ENCODE results near the gene WFIKKN2.
"Not testable (repeated sequence)": the region's sequence is repeated elsewhere in the genome, so short reads cannot be mapped to it uniquely, and the experiment has no call there.

WFIKKN2 gene

DNA sequence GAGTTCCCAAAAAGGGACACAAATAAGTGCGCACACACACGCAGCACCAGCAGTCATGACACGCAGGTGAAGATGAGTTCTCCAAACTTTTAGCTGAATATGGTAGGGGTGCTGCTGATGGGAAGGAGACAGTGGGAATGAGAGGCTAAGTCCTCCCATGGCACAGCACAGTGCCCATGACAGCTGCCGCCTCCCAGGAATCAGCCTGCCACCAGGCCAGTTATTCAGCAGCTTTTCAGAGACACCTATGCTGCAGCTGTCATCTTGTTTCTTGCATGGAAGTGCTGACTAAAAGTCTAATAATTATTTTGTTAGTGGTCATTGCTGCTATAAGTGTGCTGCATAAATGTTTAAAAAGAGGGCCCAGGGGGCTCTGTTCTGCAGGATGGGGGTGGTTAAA lies 12.2 kb downstream of the WFIKKN2 start:
- no peak overlapping the region for H3K4me3 ChIP-seq (ENCODE audit: low read depth in 1 of 2, low read length in 2 of 2)
- H3K9ac ChIP-seq (ENCODE audit: low read length) = no peak overlapping the region
- H3K27ac ChIP-seq (ENCODE audit: low read depth, low read length) = no peak overlapping the region
- H3K36me3 ChIP-seq (ENCODE audit: insufficient read depth, low read length) = no peaks in the 10 kb centered on the region
- no peaks in the 10 kb centered on the region for H3K27me3 ChIP-seq (ENCODE audit: control insufficient read depth in 1 of 2, insufficient read depth in 2 of 2, low read length in 2 of 2)
- peaks cover 6% of the 10 kb centered on the region for H3K4me1 ChIP-seq (ENCODE audit: insufficient read depth, low read length)
- H3K9me3 ChIP-seq (ENCODE audit: low read length) = no peaks in the 10 kb centered on the region

DNA sequence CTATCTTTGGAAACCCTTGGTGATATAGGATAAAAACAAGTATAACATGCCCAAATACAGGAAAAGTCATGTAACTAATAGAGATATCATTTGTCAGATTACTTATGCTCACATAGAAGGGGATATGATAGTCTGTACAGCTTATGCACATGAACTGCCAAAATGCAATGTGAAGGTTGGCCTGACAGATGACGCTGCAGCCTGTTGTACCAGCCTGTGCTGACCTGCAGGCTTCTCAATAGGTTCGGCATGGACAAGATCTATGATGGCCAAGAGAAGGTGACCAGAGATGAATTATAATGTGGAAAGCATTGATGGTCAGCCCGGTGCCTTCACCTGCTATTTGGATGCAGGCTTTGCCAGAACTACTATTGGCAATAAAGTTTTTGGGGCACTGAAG lies 12.7 kb downstream of the WFIKKN2 start:
- H3K9me3 ChIP-seq (ENCODE audit: low read length) = no peaks in the 10 kb centered on the region
- H3K9ac ChIP-seq (ENCODE audit: low read length) = no peak overlapping the region
- no peaks in the 10 kb centered on the region for H3K27me3 ChIP-seq (ENCODE audit: control insufficient read depth in 1 of 2, insufficient read depth in 2 of 2, low read length in 2 of 2)
- H3K36me3 ChIP-seq (ENCODE audit: insufficient read depth, low read length) = no peaks in the 10 kb centered on the region
- H3K27ac ChIP-seq (ENCODE audit: low read depth, low read length) = no peak overlapping the region
- no peak overlapping the region for H3K4me3 ChIP-seq (ENCODE audit: low read depth in 1 of 2, low read length in 2 of 2)
- H3K4me1 ChIP-seq (ENCODE audit: insufficient read depth, low read length) = peaks cover 10% of the 10 kb centered on the region

DNA sequence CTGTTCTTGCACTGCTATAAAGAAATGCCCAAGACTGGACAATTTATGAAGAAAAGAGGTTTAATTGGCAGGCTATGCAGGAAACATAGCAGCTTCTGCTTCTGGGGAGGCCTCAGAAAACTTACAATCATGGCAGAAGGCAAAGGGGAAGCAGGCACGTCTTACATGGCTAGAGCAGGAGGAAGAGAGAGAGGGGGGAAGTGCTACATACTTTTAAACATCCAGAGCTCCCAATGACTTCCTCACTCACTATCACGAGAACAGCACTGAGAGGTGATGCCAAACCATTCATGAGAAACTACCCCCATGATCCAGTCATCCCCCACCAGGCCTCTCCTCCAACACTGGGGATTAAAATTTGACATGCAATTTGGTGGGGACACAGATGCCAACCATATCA lies 13.3 kb downstream of the WFIKKN2 start:
- no peaks in the 10 kb centered on the region for H3K36me3 ChIP-seq (ENCODE audit: insufficient read depth, low read length)
- no peak overlapping the region for H3K4me3 ChIP-seq (ENCODE audit: low read depth in 1 of 2, low read length in 2 of 2)
- peaks cover 11% of the 10 kb centered on the region for H3K4me1 ChIP-seq (ENCODE audit: insufficient read depth, low read length)
- no peaks in the 10 kb centered on the region for H3K9me3 ChIP-seq (ENCODE audit: low read length)
- H3K27ac ChIP-seq (ENCODE audit: low read depth, low read length) = no peak overlapping the region
- no peaks in the 10 kb centered on the region for H3K27me3 ChIP-seq (ENCODE audit: control insufficient read depth in 1 of 2, insufficient read depth in 2 of 2, low read length in 2 of 2)
- no peak overlapping the region for H3K9ac ChIP-seq (ENCODE audit: low read length)

DNA sequence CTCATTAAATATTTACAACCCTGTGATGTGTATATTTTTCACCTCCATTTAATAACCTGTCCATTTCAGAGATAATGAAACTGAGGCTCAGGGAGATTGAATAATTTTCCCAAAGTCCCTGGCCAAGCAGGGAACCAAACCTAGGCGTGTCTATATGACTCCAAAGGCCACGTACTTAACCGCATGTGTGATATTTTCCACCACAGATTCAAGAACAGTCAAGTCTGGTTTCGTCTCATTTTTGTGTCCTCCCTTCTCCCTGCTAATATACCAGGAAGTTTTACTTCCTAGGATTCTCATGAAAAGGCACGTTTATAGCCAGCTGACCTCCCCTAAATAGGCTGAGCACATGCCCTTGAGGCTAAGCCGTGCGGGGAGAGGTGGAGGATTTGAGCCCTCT lies 15.3 kb downstream of the WFIKKN2 start:
- H3K27ac ChIP-seq (ENCODE audit: low read depth, low read length) = no peak overlapping the region
- H3K9ac ChIP-seq (ENCODE audit: low read length) = no peak overlapping the region
- H3K27me3 ChIP-seq (ENCODE audit: control insufficient read depth in 1 of 2, insufficient read depth in 2 of 2, low read length in 2 of 2) = no peaks in the 10 kb centered on the region
- H3K4me3 ChIP-seq (ENCODE audit: low read depth in 1 of 2, low read length in 2 of 2) = no peak overlapping the region
- H3K9me3 ChIP-seq (ENCODE audit: low read length) = no peaks in the 10 kb centered on the region
- no peaks in the 10 kb centered on the region for H3K36me3 ChIP-seq (ENCODE audit: insufficient read depth, low read length)
- H3K4me1 ChIP-seq (ENCODE audit: insufficient read depth, low read length) = peaks cover 15% of the 10 kb centered on the region

DNA sequence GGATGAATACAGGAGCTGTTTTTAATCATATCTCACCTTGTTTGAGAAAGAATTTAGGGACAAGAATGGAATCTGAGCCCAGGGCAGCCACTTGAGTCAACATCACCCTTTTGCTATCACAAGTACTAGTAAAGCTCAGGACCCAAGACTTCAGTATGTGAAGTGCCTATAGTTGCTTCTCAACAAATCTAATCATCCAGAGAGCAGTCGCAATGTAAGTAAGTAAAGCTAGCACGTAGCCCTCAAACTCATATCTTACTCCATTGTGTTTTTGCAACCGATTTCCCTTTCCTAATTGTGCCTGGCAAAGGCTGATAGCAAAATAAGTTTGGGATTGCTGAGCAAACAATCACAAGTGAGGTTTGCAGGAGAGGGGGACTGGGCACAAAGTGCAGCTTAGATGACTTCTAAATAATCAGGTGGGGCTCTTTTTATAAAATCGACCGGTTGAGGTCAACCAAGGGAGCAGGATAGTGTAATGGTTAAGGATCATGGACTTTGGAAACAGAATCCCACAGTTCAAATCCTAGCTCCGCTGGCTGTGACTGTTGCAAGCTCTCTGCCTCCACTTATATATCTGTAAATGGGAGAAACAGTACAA lies 17.7 kb downstream of the WFIKKN2 start:
- Histone ChIP-seq H3K27ac (ENCODE audit: low read depth, low read length) (no peak overlapping the region), H3K9me3 (ENCODE audit: low read length) (no peaks in the 10 kb centered on the region), H3K36me3 (ENCODE audit: insufficient read depth, low read length) (no peaks in the 10 kb centered on the region), H3K27me3 (ENCODE audit: control insufficient read depth in 1 of 2, insufficient read depth in 2 of 2, low read length in 2 of 2) (no peaks in the 10 kb centered on the region), H3K4me1 (ENCODE audit: insufficient read depth, low read length) (peaks cover 18% of the 10 kb centered on the region), H3K4me3 (ENCODE audit: low read depth in 1 of 2, low read length in 2 of 2) (no peak overlapping the region), H3K9ac (ENCODE audit: low read length) (no peak overlapping the region)

DNA sequence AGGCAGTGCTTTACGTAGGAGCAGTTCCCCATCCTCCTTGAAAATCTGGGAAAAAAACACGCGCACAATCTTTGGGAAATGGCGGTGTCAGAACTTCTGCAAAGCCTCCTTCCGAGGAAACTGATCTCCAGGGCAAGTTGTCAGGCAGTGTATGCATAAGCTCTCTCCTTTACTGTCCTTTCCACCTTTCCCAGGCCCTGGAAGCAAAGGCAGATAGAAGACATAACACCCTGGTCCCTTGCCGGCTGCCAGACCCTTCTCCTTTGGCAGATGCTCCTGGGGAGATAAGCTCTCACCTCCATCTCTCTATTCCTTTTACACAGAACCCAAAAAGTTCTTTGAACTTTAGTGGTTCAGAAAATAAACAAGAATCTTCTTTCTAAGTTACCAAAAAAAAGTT lies 18.4 kb downstream of the WFIKKN2 start:
- Histone ChIP-seq H3K27me3 (ENCODE audit: control insufficient read depth in 1 of 2, insufficient read depth in 2 of 2, low read length in 2 of 2) (no peaks in the 10 kb centered on the region), H3K4me1 (ENCODE audit: insufficient read depth, low read length) (peaks cover 18% of the 10 kb centered on the region), H3K36me3 (ENCODE audit: insufficient read depth, low read length) (no peaks in the 10 kb centered on the region), H3K9me3 (ENCODE audit: low read length) (no peaks in the 10 kb centered on the region), H3K9ac (ENCODE audit: low read length) (no peak overlapping the region), H3K27ac (ENCODE audit: low read depth, low read length) (no peak overlapping the region), H3K4me3 (ENCODE audit: low read depth in 1 of 2, low read length in 2 of 2) (no peak overlapping the region)

DNA sequence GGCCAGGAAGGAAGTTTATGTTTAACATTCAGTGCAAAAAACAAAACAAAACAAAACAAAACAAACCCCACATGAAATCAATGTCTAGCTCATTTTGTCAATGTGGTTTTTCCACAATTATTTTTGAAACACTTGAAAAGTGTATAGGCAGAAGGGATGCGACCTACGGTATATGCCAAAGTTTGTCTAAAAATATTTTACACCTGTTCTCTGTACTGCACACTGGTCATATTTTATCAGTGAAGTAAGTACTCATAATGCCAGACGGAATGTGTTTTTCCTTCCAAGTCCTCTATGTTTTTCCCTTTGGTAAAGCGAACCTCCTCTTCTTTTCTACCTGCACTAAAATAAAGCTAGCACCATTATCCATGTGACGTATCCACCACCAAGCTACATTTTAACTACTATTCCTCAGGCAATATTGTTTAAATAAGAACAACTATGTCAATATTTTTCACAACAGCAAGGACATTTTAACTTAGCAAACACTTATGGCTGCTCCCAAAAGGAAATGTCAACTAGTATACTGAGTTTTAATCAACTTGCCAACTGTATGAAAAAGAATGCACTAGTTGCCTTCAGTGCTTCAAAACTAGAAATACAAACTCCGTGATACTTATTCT lies 20.4 kb downstream of the WFIKKN2 start:
- Histone ChIP-seq H3K36me3 (ENCODE audit: insufficient read depth, low read length) (no peaks in the 10 kb centered on the region), H3K9me3 (ENCODE audit: low read length) (no peaks in the 10 kb centered on the region), H3K9ac (ENCODE audit: low read length) (no peak overlapping the region), H3K27me3 (ENCODE audit: control insufficient read depth in 1 of 2, insufficient read depth in 2 of 2, low read length in 2 of 2) (no peaks in the 10 kb centered on the region), H3K27ac (ENCODE audit: low read depth, low read length) (no peak overlapping the region), H3K4me1 (ENCODE audit: insufficient read depth, low read length) (peaks cover 21% of the 10 kb centered on the region), H3K4me3 (ENCODE audit: low read depth in 1 of 2, low read length in 2 of 2) (no peak overlapping the region)

DNA sequence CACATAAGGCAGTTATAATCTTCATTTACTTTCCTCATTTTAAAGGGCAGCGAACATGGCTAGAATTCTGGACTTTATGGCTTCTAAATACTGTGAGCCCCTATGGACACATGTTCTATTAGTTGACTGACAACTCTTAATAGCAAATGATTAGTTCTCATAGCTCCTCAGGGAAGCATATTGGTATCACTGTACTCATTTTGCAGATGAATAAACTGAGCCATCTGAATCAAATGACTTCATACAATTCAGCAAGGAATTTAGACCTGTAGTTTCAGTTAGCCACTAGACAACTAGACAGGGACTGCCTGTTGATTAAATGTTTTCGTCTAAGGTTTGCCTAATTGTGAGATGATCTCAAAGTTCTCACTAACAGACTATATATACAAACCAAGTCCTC lies 21.0 kb downstream of the WFIKKN2 start:
- H3K27me3 ChIP-seq (ENCODE audit: control insufficient read depth in 1 of 2, insufficient read depth in 2 of 2, low read length in 2 of 2) = no peaks in the 10 kb centered on the region
- peaks cover 6% of the 10 kb centered on the region for H3K36me3 ChIP-seq (ENCODE audit: insufficient read depth, low read length)
- peaks cover 27% of the 10 kb centered on the region for H3K4me1 ChIP-seq (ENCODE audit: insufficient read depth, low read length)
- H3K9ac ChIP-seq (ENCODE audit: low read length) = no peak overlapping the region
- H3K9me3 ChIP-seq (ENCODE audit: low read length) = no peaks in the 10 kb centered on the region
- H3K4me3 ChIP-seq (ENCODE audit: low read depth in 1 of 2, low read length in 2 of 2) = no peak overlapping the region
- H3K27ac ChIP-seq (ENCODE audit: low read depth, low read length) = no peak overlapping the region

DNA sequence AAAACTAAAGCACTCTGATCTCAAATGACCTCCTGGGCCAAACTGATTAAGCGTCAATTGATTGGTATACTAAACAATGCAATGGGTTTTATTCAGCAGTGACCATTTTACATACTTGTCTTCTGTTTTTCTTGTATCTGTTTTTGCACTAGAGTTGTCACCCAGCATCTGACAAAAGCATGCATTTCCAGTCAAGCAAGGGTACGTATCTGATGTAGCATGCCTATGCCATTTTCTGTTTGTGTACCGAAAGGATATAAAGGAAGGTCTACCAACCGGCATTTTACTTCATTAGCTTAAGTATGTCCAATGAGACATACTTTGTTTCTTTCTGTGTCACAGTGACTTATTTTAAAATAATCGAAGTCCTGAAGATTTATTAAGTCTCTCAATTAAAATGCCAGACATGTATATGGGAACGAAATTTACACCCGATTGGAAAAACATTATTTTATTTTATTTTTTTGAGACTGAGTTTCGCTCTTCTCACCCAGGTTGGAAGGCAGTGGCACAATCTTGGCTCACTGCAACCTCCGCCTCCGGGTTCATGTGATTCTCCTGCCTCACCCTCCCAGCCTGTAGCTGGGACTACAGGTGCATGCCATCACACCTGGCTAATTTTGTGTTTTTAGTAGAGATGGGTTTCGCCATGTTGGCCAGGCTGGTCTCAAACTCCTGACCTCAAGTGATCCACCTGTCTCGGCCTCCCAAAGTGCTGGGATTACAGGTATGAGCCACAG lies 23.3 kb downstream of the WFIKKN2 start:
- H3K36me3 ChIP-seq (ENCODE audit: insufficient read depth, low read length) = peaks cover 23% of the 10 kb centered on the region
- H3K9me3 ChIP-seq (ENCODE audit: low read length) = no peaks in the 10 kb centered on the region
- no peaks in the 10 kb centered on the region for H3K27me3 ChIP-seq (ENCODE audit: control insufficient read depth in 1 of 2, insufficient read depth in 2 of 2, low read length in 2 of 2)
- H3K27ac ChIP-seq (ENCODE audit: low read depth, low read length) = no peak overlapping the region
- H3K9ac ChIP-seq (ENCODE audit: low read length) = no peak overlapping the region
- no peak overlapping the region for H3K4me3 ChIP-seq (ENCODE audit: low read depth in 1 of 2, low read length in 2 of 2)
- H3K4me1 ChIP-seq (ENCODE audit: insufficient read depth, low read length) = peaks cover 37% of the 10 kb centered on the region

DNA sequence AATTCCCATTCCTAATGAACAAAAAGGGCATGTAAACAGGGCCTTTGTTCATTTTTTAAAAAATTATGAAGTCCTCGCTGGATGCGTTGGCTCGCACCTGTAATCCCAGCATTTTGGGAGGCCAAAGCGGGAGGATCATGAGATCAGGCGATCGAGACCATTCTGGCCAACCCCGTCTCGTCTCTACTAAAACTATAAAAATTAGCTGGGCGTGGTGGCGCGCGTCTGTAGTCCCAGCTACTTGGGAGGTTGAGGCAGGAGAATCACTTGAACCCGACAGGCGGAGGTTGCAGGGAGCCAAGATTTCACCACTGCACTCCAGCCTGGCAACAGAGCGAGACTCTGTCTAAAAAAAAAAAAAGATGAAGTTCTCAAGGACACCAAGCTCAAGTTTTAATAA lies 24.3 kb downstream of the WFIKKN2 start:
- peaks cover 25% of the 10 kb centered on the region for H3K36me3 ChIP-seq (ENCODE audit: insufficient read depth, low read length)
- peaks cover 41% of the 10 kb centered on the region for H3K4me1 ChIP-seq (ENCODE audit: insufficient read depth, low read length)
- not testable (repeated sequence) for H3K27ac ChIP-seq (ENCODE audit: low read depth, low read length); H3K9ac ChIP-seq (ENCODE audit: low read length); H3K4me3 ChIP-seq (ENCODE audit: low read depth in 1 of 2, low read length in 2 of 2); H3K27me3 ChIP-seq (ENCODE audit: control insufficient read depth in 1 of 2, insufficient read depth in 2 of 2, low read length in 2 of 2); H3K9me3 ChIP-seq (ENCODE audit: low read length)

DNA sequence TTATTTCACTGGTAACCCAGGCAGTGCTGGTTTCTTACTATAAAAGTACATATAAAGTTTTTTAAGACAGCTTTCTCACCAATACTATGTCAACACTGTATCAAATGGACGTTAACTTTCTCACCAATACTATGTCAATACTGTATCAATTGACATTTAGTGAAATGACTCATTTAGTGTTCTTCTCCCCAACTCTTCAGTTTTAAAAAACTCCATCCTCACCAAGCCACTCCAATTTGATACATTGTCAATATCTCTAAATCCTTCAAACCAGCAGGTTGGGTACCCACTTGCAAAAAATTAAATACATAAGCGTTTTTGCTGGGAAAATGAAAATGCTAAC lies 25.9 kb downstream of the WFIKKN2 start:
- no peak overlapping the region for H3K27ac ChIP-seq (ENCODE audit: low read depth, low read length)
- H3K27me3 ChIP-seq (ENCODE audit: control insufficient read depth in 1 of 2, insufficient read depth in 2 of 2, low read length in 2 of 2) = no peaks in the 10 kb centered on the region
- H3K9ac ChIP-seq (ENCODE audit: low read length) = no peak overlapping the region
- no peak overlapping the region for H3K4me3 ChIP-seq (ENCODE audit: low read depth in 1 of 2, low read length in 2 of 2)
- peaks cover 34% of the 10 kb centered on the region for H3K4me1 ChIP-seq (ENCODE audit: insufficient read depth, low read length)
- no peaks in the 10 kb centered on the region for H3K9me3 ChIP-seq (ENCODE audit: low read length)
- H3K36me3 ChIP-seq (ENCODE audit: insufficient read depth, low read length) = peaks cover 25% of the 10 kb centered on the region
